Parathyroid adenoma (tissue), 2 donors: Measurements from ENCODE around the gene NUBP2.

Source experiments
- H2AFZ ChIP-seq: fragments of 300-600 bp; sonication (generic); one replicate; pipeline ENCODE4 v1.7.0; 2017; ENCODE audit warnings: antibody characterized with exemption, mild to moderate bottlenecking
- H3K27ac ChIP-seq: fragments of 300-600 bp; sonication (generic); one replicate; pipeline ENCODE4 v1.7.0; 2017
- H3K27me3 ChIP-seq: fragments of 300-600 bp; sonication (generic); one replicate; pipeline ENCODE4 v1.7.0; 2017; ENCODE audit warnings: low read length; ENCODE audit not compliant: control insufficient read depth, insufficient read depth
- H3K36me3 ChIP-seq: fragments of 300-600 bp; sonication (generic); one replicate; pipeline ENCODE4 v1.7.0; 2017; ENCODE audit warnings: low read length; ENCODE audit not compliant: control insufficient read depth, insufficient read depth
- H3K4me1 ChIP-seq: fragments of 300-600 bp; sonication (generic); one replicate; pipeline ENCODE4 v1.7.0; 2017; ENCODE audit warnings: control low read depth
- H3K4me2 ChIP-seq: fragments of 300-600 bp; sonication (generic); one replicate; pipeline ENCODE4 v1.7.0; 2017; ENCODE audit warnings: low read length
- H3K4me3 ChIP-seq: fragments of 300-600 bp; sonication (generic); one replicate; pipeline ENCODE4 v1.7.0; 2017; ENCODE audit warnings: low read depth, low read length
- H3K79me2 ChIP-seq: fragments of 300-600 bp; sonication (generic); one replicate; pipeline ENCODE4 v1.7.0; 2017; ENCODE audit warnings: control low read depth
- H3K9ac ChIP-seq: fragments of 300-600 bp; sonication (generic); one replicate; pipeline ENCODE4 v1.7.0; 2017; ENCODE audit warnings: mild to moderate bottlenecking
- H3K9me3 ChIP-seq: fragments of 300-600 bp; sonication (generic); one replicate; pipeline ENCODE4 v1.7.0; 2017; ENCODE audit warnings: low read length; ENCODE audit not compliant: control insufficient read depth
- CTCF ChIP-seq: fragments of 300-600 bp; sonication (generic); IDR thresholded peaks from one replicate; pipeline ENCODE4 v1.7.0; 2017; ENCODE audit warnings: antibody characterized with exemption, mild to moderate bottlenecking
- donor health status: primary hyperparathyroidism.

Gene NUBP2

GRCh38 chr16:1781758-1782407 is 877 bp upstream of the NUBP2 start:
- TF ChIP-seq CTCF, result no peak
- peak overlapping the region; percentile 47 for H3K27ac ChIP-seq
- H3K9ac ChIP-seq, result no peak overlapping the region
- peak overlapping the region; percentile 66 for H2AFZ ChIP-seq
- H3K4me3 ChIP-seq, result peak overlapping the region; percentile 82
- H3K27me3 ChIP-seq, result no peaks in the 10 kb centered on the region
- peaks cover 4% of the 10 kb centered on the region for H3K4me1 ChIP-seq
- peak overlapping the region; percentile 67 for H3K4me2 ChIP-seq
- H3K79me2 ChIP-seq, result peaks cover 30% of the 10 kb centered on the region
- H3K36me3 ChIP-seq, result no peaks in the 10 kb centered on the region
- H3K9me3 ChIP-seq, result no peaks in the 10 kb centered on the region

- Histone ChIP-seq H3K4me2 (no peak overlapping the region), H3K79me2 (peaks cover 32% of the 10 kb centered on the region), H3K4me3 (no peak overlapping the region), H3K36me3 (no peaks in the 10 kb centered on the region), H2AFZ (no peak overlapping the region), H3K9me3 (no peaks in the 10 kb centered on the region), H3K4me1 (peaks cover 4% of the 10 kb centered on the region), H3K27me3 (no peaks in the 10 kb centered on the region), H3K9ac (no peak overlapping the region), H3K27ac (no peak overlapping the region)
- no peak for TF ChIP-seq CTCF
Observed at GRCh38 chr16:1784977-1785845, 2.5 kb downstream of the NUBP2 start.

DNA sequence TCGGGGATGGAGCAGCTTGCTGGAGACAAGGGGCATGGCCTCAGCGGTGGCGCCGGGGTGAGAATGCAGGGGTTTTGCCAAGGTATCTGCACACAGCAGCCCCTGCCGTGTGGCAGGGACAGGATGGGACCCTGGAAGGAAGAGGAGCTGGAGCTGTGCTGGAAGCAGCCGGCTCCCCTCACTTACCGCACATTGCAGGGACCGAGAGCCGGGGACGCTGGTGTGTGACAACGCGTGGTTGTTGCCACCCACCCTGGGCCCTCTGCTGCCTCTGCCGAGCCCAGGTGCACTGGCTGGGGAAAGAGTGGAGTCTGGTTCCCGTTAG is 3.0 kb downstream of the NUBP2 start:
- H3K4me1 ChIP-seq, result peaks cover 4% of the 10 kb centered on the region
- H3K79me2 ChIP-seq, result peaks cover 32% of the 10 kb centered on the region
- H3K9ac ChIP-seq, result no peak overlapping the region
- H2AFZ ChIP-seq, result no peak overlapping the region
- TF ChIP-seq CTCF, result no peak
- no peaks in the 10 kb centered on the region for H3K36me3 ChIP-seq
- H3K27me3 ChIP-seq, result no peaks in the 10 kb centered on the region
- H3K9me3 ChIP-seq, result no peaks in the 10 kb centered on the region
- H3K4me2 ChIP-seq, result no peak overlapping the region
- no peak overlapping the region for H3K27ac ChIP-seq
- H3K4me3 ChIP-seq, result no peak overlapping the region

DNA sequence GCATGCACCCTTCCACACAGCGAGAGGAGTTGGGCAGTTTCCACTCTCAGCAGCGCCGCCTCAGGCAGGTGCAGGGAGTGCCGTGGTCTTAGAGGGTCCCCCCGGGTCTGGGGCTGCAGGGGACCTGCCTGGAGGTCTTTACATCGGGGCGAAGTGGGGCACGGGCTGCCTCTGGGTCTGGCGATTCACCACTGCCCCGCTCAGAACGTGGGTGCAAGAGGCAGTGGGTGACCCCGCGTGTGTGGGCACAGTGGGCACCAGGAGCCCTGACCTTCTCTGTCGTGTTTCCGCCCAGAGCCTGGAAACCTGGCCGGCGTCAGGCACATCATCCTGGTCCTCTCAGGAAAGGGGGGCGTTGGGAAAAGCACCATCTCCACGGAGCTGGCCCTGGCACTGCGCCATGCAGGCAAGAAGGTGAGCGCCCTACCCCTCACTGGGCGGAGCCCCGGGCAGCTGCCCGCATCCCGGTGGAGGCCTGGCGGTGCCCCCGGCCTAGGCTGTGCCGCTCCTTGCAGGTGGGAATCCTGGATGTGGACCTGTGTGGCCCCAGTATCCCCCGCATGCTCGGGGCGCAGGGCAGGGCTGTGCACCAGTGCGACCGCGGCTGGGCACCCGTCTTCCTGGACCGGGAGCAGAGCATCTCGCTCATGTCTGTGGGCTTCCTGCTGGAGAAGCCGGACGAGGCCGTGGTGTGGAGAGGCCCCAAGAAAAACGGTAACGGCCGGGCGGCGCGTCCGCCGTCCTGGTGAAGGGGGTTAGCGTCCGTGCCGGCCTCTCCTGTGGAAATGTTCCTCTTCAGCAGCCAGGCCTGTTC is 3.7 kb downstream of the NUBP2 start:
- Histone ChIP-seq H3K4me3 (no peak overlapping the region), H3K4me1 (no peaks in the 10 kb centered on the region), H2AFZ (no peak overlapping the region), H3K27me3 (no peaks in the 10 kb centered on the region), H3K9me3 (no peaks in the 10 kb centered on the region), H3K9ac (no peak overlapping the region), H3K27ac (no peak overlapping the region), H3K36me3 (no peaks in the 10 kb centered on the region), H3K79me2 (peaks cover 29% of the 10 kb centered on the region), H3K4me2 (no peak overlapping the region)
- TF ChIP-seq CTCF, result no peak
